Measurements from ENCODE around the gene ZFHX3. TPM values are rescaled to one million over a fixed set of nuclear protein-coding genes. Genes with fewer than 3 reads are reported as not detected.

Gene ZFHX3
- total and polyA plus RNA-seq, 9 of the 15 experiments (the other 6 are each of a cell fraction or from before 2014, with no cell fraction given) = 0.01 to 0.23 (median 0.06) TPM; not detected in 4

DNA sequence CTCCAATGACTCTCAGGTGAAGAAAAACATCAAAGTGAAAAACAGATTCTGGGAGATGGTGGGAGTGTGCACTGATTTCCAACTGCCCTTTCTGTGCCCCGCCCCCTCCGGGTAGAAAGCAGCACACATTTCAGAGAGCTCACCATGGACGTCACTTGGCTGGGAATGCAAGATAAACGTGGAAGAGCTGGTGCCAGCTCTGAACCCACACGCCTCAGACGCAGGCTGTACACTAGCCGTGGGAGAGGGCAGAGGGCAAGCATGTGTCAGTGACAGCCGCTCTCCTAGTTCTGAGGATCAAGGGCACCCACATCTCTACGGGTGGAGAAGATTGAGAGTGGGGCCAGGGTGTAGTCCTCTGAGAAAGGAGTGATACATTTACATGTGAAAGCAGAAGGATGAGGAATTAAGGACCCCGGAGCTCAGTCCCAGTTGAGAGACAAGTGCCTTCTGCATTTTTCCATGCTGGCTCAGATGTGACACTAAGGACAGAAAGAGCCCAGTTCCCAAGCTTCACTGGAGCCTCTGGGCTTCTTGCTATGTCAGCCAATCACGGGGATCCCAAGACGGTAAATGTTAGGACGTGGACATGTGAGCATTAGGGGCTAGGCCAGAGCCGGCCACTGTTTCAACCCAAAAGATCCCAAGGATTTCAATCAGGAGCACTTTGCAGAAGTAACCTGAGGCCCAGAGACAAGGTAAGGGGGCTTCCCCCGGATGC is 101.3 kb downstream of the ZFHX3 start:
- Histone ChIP-seq H3K4me2 (ENCODE audit: insufficient read depth, low read length) (no peak overlapping the region), H4K20me1 (replicated peaks; ENCODE audit: control insufficient read depth, insufficient read depth, low read length) (no peaks in the 10 kb centered on the region; the same call in 1 of the 2 replicates), H3K27ac (ENCODE audit: extremely low read depth, low read depth, low read length) (no peak overlapping the region), H3K9me3 (replicated peaks; ENCODE audit: control insufficient read depth, insufficient read depth, low read depth, low read length) (no peaks in the 10 kb centered on the region; the same call in 1 of the 2 replicates), H3K9ac (ENCODE audit: insufficient read depth in 1 of 2, low read depth in 2 of 2, low read length in 2 of 2) (no peak overlapping the region), H3K79me2 (ENCODE audit: control insufficient read depth, insufficient read depth, low read length) (no peaks in the 10 kb centered on the region), H3K4me1 (replicated peaks in 1 of 2; ENCODE audit: control insufficient read depth in 2 of 2, insufficient read depth in 2 of 2, low read length in 2 of 2) (no peaks in the 10 kb centered on the region), H3K9me1 (ENCODE audit: control insufficient read depth, insufficient read depth, low read length) (no peaks in the 10 kb centered on the region), H3K36me3 (ENCODE audit: control insufficient read depth, insufficient read depth, low read length) (no peaks in the 10 kb centered on the region), H2AFZ (ENCODE audit: low read depth, low read length) (no peak overlapping the region), H3K4me3 (no peak overlapping the region), H3K27me3 (ENCODE audit: control insufficient read depth in 2 of 2, insufficient read depth in 2 of 2, low read length in 2 of 2) (peaks cover 18 to 50% of the 10 kb centered on the region in 2 experiments; a peak in 4 of 5 replicates)
- intact Hi-C loops (cut with micrococcal nuclease) (no loop called here), in situ Hi-C loops (cut with MboI) (no loop called here)
- DNase-seq (ENCODE audit: extremely low read depth in 1 of 4, low spot score in 3 of 4) (no peak), ATAC-seq (no peak), FAIRE-seq (no peak)
- BruUV-seq (replicated peaks) = no TSS peak
- TF ChIP-seq LEF1 (IDR thresholded peaks at IDR 0.05) (no peak), MAFG (tag; conservative IDR thresholded peaks at IDR 0.05) (no peak), EWSR1 (IDR thresholded peaks at IDR 0.05; ENCODE audit: borderline replicate concordance, low read depth, partially characterized antibody) (no peak), FOXK1 (CRISPR knock-in tag; IDR thresholded peaks at IDR 0.05; ENCODE audit: borderline replicate concordance) (no peak), HNRNPH1 (optimal IDR thresholded peaks at IDR 0.05; ENCODE audit: low read depth, low read length) (no peak), UBTF (IDR thresholded peaks at IDR 0.05; ENCODE audit: borderline replicate concordance in 1 of 2, low read depth in 2 of 2, low read length in 2 of 2) (no peak)
- WGBS (ENCODE audit: insufficient coverage, low coverage, missing lambda C conversion rate) = 0% methylated on average over 15 of the region's 15 CpGs
- ChIA-PET POLR2A (no interaction called here), CTCF (ENCODE audit: low intra/inter-chr PET ratio) (no interaction called here)

Data from K562 (cell line).